ENCODE measurements around the gene GYG1. TPM values are rescaled to one million over a fixed set of nuclear protein-coding genes. Genes with fewer than 3 reads are reported as not detected.

The GYG1 gene
- 54.5 TPM for total RNA-seq

DNA sequence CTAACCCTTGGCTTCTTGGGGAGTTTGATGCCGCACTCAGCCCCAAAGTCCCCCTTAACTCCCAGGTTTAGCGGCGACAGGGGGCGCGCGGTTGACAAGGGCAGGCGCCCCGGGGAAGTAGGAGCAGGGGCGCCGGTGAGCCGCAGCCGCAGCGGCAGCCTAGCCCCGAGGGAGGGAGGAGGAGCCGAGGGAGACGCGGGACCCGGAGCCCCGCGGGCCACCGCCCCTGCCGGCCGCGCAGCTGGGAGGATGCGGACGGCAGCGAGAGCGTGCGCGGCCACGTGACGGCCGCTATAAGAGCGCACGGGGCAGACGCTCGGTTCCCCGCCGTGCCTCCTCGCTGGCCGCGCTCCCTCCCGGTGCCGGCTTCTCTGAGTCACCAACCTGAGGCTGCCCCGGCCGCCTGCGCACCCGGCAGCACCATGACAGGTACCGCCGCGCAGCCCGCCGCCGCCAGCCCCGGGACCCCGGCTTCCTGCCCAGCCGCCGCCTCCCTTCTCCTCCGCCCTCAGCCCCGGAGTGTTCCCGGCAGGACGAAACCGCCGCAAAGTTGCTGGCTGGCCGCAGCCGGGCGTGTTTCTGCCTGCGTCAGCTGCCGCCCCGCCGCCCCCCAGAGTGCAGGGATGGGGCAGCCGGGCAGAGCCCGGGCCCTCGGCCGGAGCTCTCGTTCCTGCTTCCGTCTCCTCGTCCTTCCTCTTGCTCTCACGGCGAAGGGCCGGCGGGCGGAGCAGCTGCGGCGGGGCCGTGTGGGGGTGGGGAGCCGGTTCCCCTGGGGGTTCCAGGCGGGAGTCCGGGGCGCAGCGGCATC, at the start of gene GYG1:
Gene GYG1, plus strand, starts transcription at position 322 of the 808 bp plus-strand sequence. Its CDS starts 101 bp downstream, at position 423.
- DNase-seq (ENCODE audit: low spot score) = peak; percentile 78

GRCh38 chr3:148943506-148944205, 47.7 kb upstream of the GYG1 start:
- no peak for DNase-seq (ENCODE audit: low spot score)

DNA sequence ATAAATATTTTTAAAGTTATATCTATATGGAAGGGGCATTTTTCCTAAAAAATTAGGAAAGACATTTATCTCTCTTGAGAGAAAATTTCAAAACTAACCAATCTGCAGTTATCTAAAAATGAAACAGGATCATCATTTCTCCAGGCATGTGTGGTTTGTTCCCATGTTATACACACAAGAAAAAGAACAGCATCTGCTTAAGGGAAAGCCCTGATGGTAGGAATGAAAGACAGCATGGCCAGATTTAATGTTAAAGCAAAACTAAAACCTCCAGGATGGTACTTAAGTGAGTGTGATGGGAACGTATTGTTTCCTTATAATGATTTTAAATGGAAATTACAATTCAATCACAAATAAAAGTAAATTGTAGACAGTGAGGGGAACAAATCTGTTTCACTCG, 46.2 kb upstream of the GYG1 start:
- no peak for DNase-seq (ENCODE audit: low spot score)

DNA sequence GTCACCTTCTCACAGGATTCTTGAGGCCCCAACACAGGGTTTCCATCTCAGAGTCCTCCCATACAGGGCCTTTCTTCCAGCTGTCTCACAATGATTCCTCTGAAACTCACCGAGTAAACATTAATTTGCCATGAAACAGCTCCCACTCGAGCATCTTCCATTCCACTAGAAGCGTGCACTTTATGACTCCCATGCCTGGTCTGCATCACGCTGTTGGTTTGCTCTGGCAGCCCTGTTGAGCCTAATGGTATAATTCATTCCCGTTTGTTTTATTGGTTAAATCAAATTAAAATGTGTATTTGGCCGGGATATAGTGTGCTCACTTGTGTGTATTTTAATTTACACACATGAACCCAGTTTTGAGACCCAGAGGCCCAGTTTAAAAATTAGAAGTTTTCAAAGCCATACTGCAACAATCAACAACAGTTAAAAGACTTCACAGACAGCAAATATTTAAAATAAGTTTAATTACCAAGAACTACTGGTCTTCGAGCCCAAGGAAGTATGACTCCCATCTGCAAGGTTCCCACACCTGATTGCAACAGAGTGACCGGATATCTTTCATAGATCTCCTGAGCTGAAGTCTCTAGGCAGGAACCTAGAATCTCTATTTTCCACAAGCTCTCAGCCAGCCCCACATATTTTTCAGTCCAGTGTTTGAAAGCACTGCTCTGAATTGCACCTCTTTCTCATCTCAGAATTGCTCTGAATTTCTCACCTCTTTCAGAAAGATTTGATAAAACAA, 42.3 kb upstream of the GYG1 start:
- no peak for DNase-seq (ENCODE audit: low spot score)

GRCh38 chr3:148950806-148951205, 40.5 kb upstream of the GYG1 start:
- DNase-seq (ENCODE audit: low spot score) = no peak

DNA sequence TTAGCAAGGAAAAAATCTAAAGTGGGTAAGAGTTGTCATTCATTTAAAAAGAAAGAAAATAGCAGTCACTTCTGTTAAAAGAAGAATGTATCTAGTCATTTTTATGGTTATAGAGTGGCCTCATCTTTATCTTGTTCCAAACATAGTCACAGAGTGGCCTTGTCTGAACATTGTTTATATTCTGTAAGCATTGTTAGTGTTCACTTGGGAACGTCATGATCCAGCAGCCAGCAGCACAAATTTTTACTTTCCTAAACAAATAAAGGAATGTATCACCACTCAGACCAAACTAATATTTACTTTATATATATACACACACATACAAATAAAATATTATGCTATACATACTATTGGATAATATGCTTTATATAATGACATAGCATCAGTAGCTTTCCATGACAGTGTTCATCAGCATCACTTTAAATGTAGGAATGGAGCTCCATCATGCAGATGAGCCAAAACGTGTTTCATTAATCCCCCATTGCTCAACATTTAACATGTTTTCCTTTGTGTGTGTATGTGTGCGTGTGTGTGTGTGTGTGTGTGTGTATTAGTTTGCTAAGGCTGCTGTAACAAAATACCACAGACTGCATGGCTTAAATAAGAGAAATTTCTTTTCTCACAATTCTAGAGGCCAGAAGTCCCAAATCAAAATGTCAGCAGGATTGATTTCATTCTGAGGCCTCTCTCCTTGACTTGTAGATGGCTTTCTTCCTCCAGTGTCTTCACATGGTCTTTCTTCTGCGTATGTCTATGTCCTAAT, 39.6 kb upstream of the GYG1 start:
- DNase-seq (ENCODE audit: low spot score) = no peak

DNA sequence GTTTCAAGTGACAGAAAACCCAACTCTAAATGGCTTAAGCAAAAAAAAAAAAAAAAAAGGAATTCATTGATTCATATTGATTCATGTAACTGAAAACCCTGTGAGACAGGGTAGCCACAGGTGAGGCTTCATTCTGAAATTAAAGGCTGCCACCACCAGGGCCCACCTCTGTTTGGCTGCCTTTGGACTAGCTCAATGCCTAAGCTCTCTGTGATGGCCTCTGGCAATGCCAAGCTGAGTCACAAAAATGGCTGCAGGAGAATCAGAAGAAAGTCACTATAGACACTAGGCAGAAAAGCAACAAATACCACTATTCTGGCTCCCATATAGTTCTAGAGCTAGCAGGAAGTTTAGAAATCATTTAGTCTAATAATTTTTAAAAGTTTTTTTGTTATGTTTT, 38.2 kb upstream of the GYG1 start:
- no peak for DNase-seq (ENCODE audit: low spot score)

GRCh38 chr3:148954981-148955380, 36.4 kb upstream of the GYG1 start:
- no peak for DNase-seq (ENCODE audit: low spot score)

DNA sequence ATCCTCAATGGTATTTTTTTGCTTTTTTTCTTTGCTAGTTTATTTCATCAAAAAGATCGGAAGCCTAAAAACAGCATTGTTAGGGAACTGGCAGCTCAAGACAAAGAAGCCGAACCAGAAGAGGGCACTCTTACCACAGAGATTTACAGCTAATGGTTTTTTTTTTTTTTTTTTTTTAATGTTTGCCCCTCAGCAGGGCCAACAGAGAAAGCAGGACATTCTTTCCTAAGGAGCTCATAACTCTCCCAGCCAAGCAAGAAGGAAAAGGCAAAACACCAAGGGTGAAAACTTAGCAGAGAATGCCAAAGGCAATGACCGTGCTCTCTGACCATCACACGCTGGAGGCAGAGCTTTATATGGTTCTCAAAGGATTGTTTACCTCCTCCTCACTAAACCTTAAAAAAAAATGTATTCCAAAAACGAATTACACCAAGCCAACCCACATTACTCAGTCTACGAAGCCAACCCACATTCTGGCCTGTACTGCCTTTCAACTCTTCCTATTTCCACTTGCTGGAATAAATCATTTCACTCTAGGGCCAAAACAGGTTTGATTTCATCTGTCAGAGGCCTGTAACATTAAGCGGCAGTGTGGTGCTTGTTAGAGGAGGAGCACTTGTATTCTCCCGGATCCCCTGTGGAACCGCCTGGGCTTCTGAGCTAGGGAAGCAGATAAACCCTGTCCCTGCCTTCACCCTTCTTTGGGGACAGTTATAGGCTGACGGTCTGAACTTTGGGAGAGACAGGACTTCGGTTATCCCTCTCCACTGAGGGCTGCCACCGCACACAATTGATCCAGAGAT, 35.6 kb upstream of the GYG1 start:
- DNase-seq (ENCODE audit: low spot score) = peak; percentile 61

- no peak for DNase-seq (ENCODE audit: low spot score)
Observed at GRCh38 chr3:148957586-148957985, 33.8 kb upstream of the GYG1 start.

GRCh38 chr3:148958696-148959095, 32.6 kb upstream of the GYG1 start:
- no peak for DNase-seq (ENCODE audit: low spot score)

DNA sequence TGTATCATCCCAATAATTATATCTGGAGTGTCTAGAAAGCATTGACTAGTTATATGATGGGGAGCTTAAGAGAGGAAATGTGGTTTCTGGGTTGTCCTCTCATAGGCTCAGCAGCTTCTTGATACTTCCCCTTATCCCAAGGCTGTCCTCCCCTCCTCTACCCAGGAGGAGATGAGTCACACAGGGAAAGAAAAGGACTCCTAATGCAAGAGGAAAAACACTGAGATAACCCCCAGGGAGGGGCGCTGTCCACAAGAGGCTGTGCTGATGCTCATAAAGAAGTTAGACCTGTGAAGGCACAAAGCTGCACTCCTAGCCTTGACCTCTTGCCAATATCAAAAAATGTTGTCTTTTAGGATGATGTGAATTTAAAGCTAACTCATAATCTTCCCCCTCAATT, 28.8 kb upstream of the GYG1 start:
- no peak for DNase-seq (ENCODE audit: low spot score)

DNA sequence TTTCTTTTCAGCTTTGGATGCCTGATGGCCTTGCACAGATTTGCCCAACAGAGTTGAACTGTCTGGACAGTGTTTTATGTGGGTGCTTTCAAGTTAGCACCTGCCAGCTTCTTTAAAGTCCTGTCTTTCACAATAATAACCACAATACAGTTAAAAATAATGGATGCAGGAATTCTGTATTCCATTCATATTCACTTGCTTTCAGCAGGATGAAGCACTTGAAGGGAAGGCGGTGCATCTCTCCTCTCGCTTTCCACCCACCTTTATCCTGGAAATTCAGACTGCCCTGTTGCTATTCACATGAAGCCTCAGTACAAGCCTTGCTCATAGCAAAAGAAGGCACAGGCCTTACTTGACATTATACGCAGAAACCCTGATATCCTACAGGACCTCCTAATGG, 26.5 kb upstream of the GYG1 start:
- DNase-seq (ENCODE audit: low spot score) = no peak

DNA sequence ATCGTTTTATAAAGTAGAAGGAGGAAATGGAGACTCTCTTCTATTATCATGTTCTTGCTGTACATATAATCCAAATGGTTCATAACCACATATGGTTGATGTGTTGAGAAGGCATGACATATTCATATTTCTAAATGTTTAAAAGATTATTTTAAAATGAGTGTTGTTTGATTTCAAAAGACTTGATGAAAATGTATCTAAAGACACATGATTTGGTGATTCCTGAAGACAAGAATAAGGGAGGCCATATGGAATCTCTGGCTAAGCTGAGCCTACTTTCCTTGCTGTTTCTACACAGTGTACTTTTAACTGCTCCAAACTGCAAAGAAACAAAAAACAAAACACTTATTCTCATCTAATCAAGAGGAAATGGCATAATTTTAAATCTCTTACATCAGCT, 23.0 kb upstream of the GYG1 start:
- DNase-seq (ENCODE audit: low spot score) = no peak

DNA sequence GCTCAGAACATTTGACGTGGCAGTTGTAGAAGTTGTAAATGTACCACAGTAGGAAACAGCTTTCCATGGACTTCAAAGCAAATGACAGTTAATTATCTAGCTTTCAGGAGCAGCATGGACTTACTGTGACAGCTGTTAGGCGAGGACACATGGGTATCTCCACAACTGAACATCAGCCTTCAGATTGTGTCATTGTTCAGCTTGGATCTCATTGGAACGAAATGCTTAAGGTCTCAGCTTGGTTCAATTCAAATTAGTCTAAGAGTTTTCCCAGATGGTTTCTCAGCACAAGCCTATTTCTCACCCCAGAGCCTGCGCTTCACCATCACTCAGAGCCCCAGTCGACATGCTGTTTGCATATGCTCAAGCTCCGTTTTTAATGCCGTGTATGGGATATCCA, 21.1 kb upstream of the GYG1 start:
- DNase-seq (ENCODE audit: low spot score) = no peak

- DNase-seq (ENCODE audit: low spot score) = peak; percentile 78
Observed at GRCh38 chr3:148971401-148972163, 19.8 kb upstream of the GYG1 start.

DNA sequence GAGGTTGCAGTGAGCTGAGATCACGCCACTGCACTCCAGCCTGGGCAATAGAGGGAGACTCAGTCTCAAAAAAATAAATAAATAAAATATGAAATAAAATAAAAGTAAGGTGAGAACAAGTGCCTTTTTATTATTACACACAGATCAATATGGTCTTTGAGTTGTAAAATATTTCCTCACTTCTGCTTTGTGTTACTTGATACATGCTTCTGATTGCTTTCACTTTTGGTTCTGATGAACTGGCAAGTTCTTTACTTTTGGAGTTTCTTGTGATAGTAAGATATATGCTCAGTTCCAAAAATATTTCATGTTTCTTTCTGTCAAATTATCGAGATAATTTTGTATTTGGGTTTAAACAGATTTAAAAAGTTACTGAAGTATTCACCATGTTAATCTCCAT, 16.6 kb upstream of the GYG1 start:
- no peak for DNase-seq (ENCODE audit: low spot score)

- DNase-seq (ENCODE audit: low spot score) = no peak
Observed at GRCh38 chr3:148975248-148975647, 16.1 kb upstream of the GYG1 start.

GRCh38 chr3:148975696-148976095, 15.6 kb upstream of the GYG1 start:
- DNase-seq (ENCODE audit: low spot score) = no peak

GRCh38 chr3:148981273-148981672, 10.1 kb upstream of the GYG1 start:
- DNase-seq (ENCODE audit: low spot score) = no peak
